UCSD-AML1 (cell line): Measurements from ENCODE around the gene SSBP2.
"Not testable (repeated sequence)": the region's sequence is repeated elsewhere in the genome, so short reads cannot be mapped to it uniquely, and the experiment has no call there.

Experiments
- DNase-seq: peaks from one replicate; lab custom pipeline; 2025; ENCODE audit not compliant: unreplicated experiment; lab: John Stamatoyannopoulos, UW

SSBP2 gene

GRCh38 chr5:81740758-81741157 is 10.1 kb downstream of the SSBP2 start:
- DNase-seq, result no peak

- no peak for DNase-seq
These were observed 11.6 kb downstream of the SSBP2 start for GRCh38 chr5:81739291-81739690.

- DNase-seq, result no peak
These were observed 21.6 kb downstream of the SSBP2 start for GRCh38 chr5:81729276-81729675.

- DNase-seq, result no peak
These were observed 22.6 kb downstream of the SSBP2 start for GRCh38 chr5:81728301-81728700.

- no peak for DNase-seq
These were observed 24.6 kb downstream of the SSBP2 start for GRCh38 chr5:81726297-81726696.

- DNase-seq, result no peak
These were observed 26.3 kb downstream of the SSBP2 start for GRCh38 chr5:81724571-81724970.

GRCh38 chr5:81724108-81724507 is 26.8 kb downstream of the SSBP2 start:
- DNase-seq, result no peak

- DNase-seq, result no peak
These were observed 29.8 kb downstream of the SSBP2 start for GRCh38 chr5:81721049-81721448.

GRCh38 chr5:81719743-81720345 is 31.1 kb downstream of the SSBP2 start:
- DNase-seq, result no peak

GRCh38 chr5:81718300-81718699 is 32.6 kb downstream of the SSBP2 start:
- no peak for DNase-seq

GRCh38 chr5:81717860-81718259 is 33.0 kb downstream of the SSBP2 start:
- DNase-seq, result no peak

- DNase-seq, result no peak
These were observed 33.7 kb downstream of the SSBP2 start for GRCh38 chr5:81717226-81717625.

- not testable (repeated sequence) for DNase-seq
These were observed 36.8 kb downstream of the SSBP2 start for GRCh38 chr5:81714076-81714475.

- no peak for DNase-seq
These were observed 42.0 kb downstream of the SSBP2 start for GRCh38 chr5:81708889-81709288.

- DNase-seq, result no peak
These were observed 47.1 kb downstream of the SSBP2 start for GRCh38 chr5:81703840-81704239.

GRCh38 chr5:81700166-81700565 is 50.7 kb downstream of the SSBP2 start:
- no peak for DNase-seq

- DNase-seq, result no peak
These were observed 52.1 kb downstream of the SSBP2 start for GRCh38 chr5:81698813-81699212.

- DNase-seq, result no peak
These were observed 54.2 kb downstream of the SSBP2 start for GRCh38 chr5:81696418-81697397.

GRCh38 chr5:81694726-81695125 is 56.2 kb downstream of the SSBP2 start:
- DNase-seq, result no peak

GRCh38 chr5:81688215-81688614 is 62.7 kb downstream of the SSBP2 start:
- DNase-seq, result no peak

- DNase-seq, result no peak
These were observed 63.6 kb downstream of the SSBP2 start for GRCh38 chr5:81687292-81687691.

- DNase-seq, result no peak
These were observed 65.4 kb downstream of the SSBP2 start for GRCh38 chr5:81685471-81685870.
